Suppressor macrophage (primary cell): ENCODE results near the gene KL.

Experiments used
- DNase-seq, 4 experiments: peaks; one replicate each; pipeline ENCODE4 v3.0.0-alpha.2; 2020 to 2022

KL gene

DNA sequence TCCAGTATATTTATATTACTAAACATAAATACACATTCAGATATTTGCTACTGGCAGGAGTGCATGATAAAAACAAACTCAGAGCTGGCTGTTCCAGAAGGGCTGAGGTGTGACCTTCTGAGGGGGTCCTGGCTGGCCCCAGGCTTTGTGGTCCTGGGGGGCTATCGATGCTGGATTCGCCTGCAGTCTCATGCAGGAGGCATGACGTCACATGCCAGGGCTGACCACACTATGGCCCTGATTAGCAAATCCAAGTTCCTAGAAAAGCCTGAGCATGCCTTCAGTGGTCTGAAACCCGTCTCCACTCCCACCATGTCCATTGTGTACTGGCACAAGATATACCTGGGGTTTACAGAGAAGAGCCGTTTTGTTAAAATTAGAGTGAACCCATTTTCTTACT lies 97.9 kb downstream of the KL start:
- no peak for DNase-seq

DNA sequence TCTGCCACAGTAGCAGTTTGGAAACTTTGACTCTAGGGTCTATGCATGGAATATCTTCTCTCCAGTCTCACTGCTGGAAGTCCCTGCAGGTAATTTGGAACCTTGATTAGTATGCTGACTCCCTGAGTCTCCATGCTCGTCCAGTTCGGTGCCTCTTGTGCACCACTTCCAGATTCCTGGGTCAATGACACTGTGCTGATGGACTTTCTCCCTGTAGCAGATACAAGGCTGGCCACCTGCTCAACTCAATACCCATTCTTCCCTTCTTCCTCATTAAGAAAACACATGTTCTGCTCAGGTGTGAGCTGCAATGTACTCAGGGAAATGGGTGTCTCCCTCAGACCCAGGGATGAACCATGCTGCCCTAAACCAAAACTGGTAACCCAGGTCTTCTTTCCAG lies 99.1 kb downstream of the KL start:
- no peak for DNase-seq
